ENCODE measurements around the gene FLG.

- no peak for TF ChIP-seq CTCF (IDR thresholded peaks at IDR 0.05; ENCODE audit: low read depth, low read length, missing input control)
- TF ChIP-seq ATF3 (IDR thresholded peaks at IDR 0.05), result no peak
- TF ChIP-seq GABPA (IDR thresholded peaks at IDR 0.05 in 1 of 2, conservative IDR thresholded peaks at IDR 0.05 in 1 of 2), result no peak
- no peak for TF ChIP-seq HNF4A (conservative IDR thresholded peaks at IDR 0.05)
- no peak for TF ChIP-seq RAD21 (IDR thresholded peaks at IDR 0.05)
- TF ChIP-seq SP1 (IDR thresholded peaks at IDR 0.05), result no peak
- TF ChIP-seq YY1 (IDR thresholded peaks at IDR 0.05), result no peak
- TF ChIP-seq ZBTB33 (IDR thresholded peaks at IDR 0.05), result no peak
- no peak for TF ChIP-seq EGR1 (IDR thresholded peaks at IDR 0.05; ENCODE audit: low read depth in 2 of 2)
- TF ChIP-seq RXRA (IDR thresholded peaks at IDR 0.05), result no peak
- no peak for TF ChIP-seq TAF1 (conservative IDR thresholded peaks at IDR 0.05)
- no peak for TF ChIP-seq REST (IDR thresholded peaks at IDR 0.05)
- TF ChIP-seq MAX (IDR thresholded peaks at IDR 0.05), result no peak
These were observed 11.7 kb downstream of the FLG start for GRCh38 chr1:152313319-152313801.

Data from liver (tissue), 3 donors.